ENCODE data around the gene CABLES2. TPM values are rescaled to one million over a fixed set of nuclear protein-coding genes. Genes with fewer than 3 reads are reported as not detected.

Gene CABLES2
- total RNA-seq, 1 donor from 2014 or later = 4.1 TPM

- Histone ChIP-seq H3K27me3 (no peaks in the 10 kb centered on the region), H3K4me3 (no peak overlapping the region), H3K9me3 (no peaks in the 10 kb centered on the region), H3K36me3 (no peaks in the 10 kb centered on the region), H3K27ac (no peak overlapping the region), H3K4me1 (no peaks in the 10 kb centered on the region)
- no peak for DNase-seq
- TF ChIP-seq, protein P1, sequence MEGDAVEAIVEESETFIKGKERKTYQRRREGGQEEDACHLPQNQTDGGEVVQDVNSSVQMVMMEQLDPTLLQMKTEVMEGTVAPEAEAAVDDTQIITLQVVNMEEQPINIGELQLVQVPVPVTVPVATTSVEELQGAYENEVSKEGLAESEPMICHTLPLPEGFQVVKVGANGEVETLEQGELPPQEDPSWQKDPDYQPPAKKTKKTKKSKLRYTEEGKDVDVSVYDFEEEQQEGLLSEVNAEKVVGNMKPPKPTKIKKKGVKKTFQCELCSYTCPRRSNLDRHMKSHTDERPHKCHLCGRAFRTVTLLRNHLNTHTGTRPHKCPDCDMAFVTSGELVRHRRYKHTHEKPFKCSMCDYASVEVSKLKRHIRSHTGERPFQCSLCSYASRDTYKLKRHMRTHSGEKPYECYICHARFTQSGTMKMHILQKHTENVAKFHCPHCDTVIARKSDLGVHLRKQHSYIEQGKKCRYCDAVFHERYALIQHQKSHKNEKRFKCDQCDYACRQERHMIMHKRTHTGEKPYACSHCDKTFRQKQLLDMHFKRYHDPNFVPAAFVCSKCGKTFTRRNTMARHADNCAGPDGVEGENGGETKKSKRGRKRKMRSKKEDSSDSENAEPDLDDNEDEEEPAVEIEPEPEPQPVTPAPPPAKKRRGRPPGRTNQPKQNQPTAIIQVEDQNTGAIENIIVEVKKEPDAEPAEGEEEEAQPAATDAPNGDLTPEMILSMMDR (IDR thresholded peaks at IDR 0.05) = no peak
- intact Hi-C loops (cut with DNase I) = no loop called here
- no peak for ATAC-seq
Observed at GRCh38 chr20:62416651-62417637, 9.9 kb upstream of the CABLES2 start.

GRCh38 chr20:62415354-62416111 lies 8.4 kb upstream of the CABLES2 start:
- intact Hi-C loops (cut with DNase I) = no loop called here
- H3K36me3 ChIP-seq = no peaks in the 10 kb centered on the region
- TF ChIP-seq, protein P1 (IDR thresholded peaks at IDR 0.05) = no peak
- no peak overlapping the region for H3K27ac ChIP-seq
- ATAC-seq = no peak
- H3K9me3 ChIP-seq = no peaks in the 10 kb centered on the region
- DNase-seq = no peak
- H3K4me1 ChIP-seq = peaks cover under 1% of the 10 kb centered on the region
- H3K27me3 ChIP-seq = no peaks in the 10 kb centered on the region
- H3K4me3 ChIP-seq = no peak overlapping the region

- no peak for ATAC-seq
Observed at GRCh38 chr20:62413896-62414481, 6.9 kb upstream of the CABLES2 start.

DNA sequence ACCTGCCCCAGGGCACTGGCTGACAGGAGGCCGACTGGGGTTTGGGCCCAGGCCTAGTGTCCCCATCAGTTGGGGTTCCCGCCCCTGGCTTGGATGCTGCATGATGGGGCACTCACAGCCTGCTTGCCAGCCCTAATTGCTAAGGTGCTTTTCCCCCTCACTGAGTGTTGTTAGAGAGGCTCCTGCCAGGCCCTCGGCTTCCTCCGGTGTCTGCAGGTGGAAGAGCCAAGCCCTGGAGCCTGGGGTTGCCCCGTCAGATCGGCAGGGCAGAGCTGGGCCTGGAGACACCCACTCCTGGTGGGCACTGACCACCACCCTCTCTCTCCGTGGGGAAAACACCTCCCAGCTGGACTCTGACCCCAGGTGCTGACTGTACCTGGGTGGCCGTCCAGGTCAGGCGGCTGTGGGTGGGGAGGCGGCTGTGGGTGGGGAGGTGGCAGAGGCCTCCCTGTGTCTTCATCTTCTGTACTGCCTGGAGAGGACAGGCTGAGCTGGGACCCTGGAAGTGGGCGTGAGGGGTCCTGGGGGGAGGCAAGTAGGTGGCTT lies 6.0 kb upstream of the CABLES2 start:
- intact Hi-C loops (cut with DNase I) = no loop called here
- Histone ChIP-seq H3K9me3 (no peaks in the 10 kb centered on the region), H3K27me3 (no peaks in the 10 kb centered on the region), H3K27ac (no peak overlapping the region), H3K36me3 (no peaks in the 10 kb centered on the region), H3K4me3 (no peak overlapping the region), H3K4me1 (peaks cover 12% of the 10 kb centered on the region)
- TF ChIP-seq, protein P1 (IDR thresholded peaks at IDR 0.05) = no peak
- no peak for DNase-seq
- no peak for ATAC-seq

More at GRCh38 chr20:62413896-62414481, 6.9 kb upstream of the CABLES2 start:
- H3K4me3 ChIP-seq = no peak overlapping the region
- intact Hi-C loops (cut with DNase I) = no loop called here
- H3K4me1 ChIP-seq = peaks cover 12% of the 10 kb centered on the region
- H3K9me3 ChIP-seq = no peaks in the 10 kb centered on the region
- no peaks in the 10 kb centered on the region for H3K36me3 ChIP-seq
- TF ChIP-seq, protein P1 (IDR thresholded peaks at IDR 0.05) = no peak
- H3K27me3 ChIP-seq = no peaks in the 10 kb centered on the region
- no peak for DNase-seq
- no peak overlapping the region for H3K27ac ChIP-seq
